Fibroblast of skin of abdomen (primary cell): ENCODE data around the gene SPATS1. TPM values are rescaled to one million over a fixed set of nuclear protein-coding genes. Genes with fewer than 3 reads are reported as not detected.

ENCODE experiments used
- DNase-seq: peaks from one replicate; pipeline ENCODE4 v3.0.0-alpha.2; 2013
- polyA plus RNA-seq, 2 experiments: library from polyadenylated mRNA; unstranded; fragments of 120-200 nt; gene quantifications; one replicate each; pipeline ENCODE4 v1.2.1, GENCODE V29; 2013; ENCODE audit not compliant: insufficient read length in 2 of 2

The SPATS1 gene
- polyA plus RNA-seq (2013, experiment 1 of 2; ENCODE audit: insufficient read length), result not detected
- not detected for polyA plus RNA-seq (2013, experiment 2 of 2; ENCODE audit: insufficient read length)

DNA sequence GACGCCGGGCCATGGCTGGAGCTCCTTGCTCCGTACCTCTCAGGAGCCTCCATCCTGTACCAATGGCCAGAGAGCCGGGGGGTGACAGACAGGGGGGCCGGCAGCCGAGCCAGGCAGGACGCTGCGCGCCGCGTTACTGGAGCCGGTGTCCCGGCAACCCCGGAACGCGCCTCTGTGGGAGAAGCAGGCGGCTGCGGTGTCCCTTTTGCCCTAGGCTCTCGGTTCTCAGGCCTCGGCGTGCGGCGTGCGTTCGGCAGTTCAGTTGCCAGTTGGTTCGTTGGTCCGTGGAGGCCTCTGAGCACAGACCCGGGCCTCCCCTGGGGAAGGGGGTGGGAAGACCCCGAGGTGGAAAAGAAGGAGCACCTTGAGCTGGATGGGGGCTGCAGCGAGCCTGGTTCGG, at the start of gene SPATS1:
TSS of gene SPATS1 (plus strand) at position 162 of the 400 bp plus-strand sequence. CDS start 446 bp downstream, outside the sequence.
- DNase-seq, result no peak

GRCh38 chr6:44292661-44293365, 49.6 kb upstream of the SPATS1 start:
- DNase-seq, result no peak

DNA sequence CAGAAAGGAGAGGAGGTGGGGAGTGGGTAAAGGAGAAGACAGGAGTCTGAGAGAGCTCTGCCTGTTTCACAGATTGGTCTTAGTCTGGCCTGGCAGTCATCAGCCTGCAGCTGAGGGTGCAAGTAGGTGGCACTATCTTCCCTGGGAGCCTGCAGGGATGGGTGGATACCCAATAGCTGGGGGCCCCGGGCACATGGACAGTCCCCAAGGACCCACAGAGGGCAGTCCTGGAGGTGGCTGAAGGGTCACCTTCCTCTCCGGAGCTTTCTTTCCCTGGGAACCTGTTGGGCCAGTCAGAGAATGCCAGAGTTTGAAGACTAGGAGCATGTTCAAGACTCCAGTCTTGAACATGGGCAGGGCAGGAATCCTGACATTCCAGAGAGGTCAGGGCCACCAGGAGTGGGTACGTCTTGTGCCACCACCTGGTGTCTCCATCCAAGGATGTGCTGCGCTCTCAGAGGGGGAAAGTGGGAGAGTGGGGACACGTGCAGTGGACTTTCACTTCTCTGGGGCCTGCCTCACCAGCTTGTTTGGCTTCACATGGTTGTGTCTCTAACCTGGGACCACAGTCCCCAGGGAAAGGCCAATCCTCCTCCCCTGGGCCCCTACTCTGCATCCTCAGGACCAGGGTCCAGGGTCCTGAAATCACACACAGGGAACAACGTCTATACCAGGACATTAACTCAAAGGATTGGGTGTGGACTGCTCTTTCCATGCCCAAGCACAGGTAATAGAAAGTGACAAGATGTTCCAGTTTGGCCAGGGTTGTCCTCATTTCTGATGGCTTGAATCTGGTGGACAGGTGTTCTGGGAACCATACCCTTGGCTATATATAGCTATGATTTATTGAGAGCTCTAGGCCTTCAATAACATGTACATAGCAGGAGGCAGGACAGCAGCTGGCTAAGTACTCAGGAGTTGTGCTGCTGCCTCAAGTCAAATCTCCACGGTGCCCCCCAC, 47.3 kb upstream of the SPATS1 start:
- DNase-seq, result no peak

DNA sequence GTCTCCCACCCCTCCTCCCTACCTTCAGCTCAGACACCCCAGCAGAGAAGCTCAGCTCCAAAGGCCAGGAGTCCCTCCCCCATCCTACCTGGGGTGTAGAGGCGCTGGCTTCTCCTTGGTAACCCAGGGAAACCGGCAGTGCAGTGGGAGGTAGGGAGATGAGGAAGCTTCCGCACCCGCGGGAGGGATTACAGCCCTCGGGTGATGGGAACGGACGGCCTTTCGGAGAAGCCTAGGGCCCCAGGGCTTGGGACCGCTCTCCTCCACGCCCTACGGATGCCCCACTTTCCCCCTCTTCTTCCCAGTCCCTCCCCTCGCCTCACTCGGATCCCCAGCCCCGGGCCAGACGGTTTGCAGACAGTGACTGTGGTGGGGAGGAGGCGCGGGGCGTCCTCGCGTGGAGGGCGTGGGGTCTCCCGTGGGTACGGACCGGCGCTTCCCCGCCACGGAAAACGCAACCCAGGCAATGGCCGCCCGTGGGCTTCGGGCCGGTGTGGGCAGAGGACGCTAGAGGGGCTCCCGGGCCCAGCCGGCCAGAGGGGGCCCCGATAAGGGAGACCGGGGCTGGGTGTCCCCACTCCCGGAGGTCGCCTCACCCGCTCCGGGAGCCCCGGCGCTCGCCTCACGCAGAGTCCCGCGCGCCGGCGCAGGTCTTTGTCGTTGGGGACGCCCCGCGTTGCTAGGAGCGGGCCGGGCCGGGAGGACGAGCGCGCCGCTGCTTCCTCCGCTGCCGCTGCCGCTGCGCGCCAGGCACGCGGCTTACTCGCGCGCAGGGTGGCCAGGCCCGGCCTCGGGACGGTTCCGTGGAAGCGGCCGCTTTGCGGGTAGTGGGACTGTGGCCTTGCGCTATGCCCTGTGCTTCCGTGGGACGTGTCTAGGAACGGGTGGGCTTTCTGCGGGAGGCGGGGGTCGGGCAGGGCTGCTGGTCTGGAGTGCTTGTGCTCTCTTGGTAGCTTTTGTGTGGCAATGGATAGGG, 45.1 kb upstream of the SPATS1 start:
- peak; percentile 18 for DNase-seq

DNA sequence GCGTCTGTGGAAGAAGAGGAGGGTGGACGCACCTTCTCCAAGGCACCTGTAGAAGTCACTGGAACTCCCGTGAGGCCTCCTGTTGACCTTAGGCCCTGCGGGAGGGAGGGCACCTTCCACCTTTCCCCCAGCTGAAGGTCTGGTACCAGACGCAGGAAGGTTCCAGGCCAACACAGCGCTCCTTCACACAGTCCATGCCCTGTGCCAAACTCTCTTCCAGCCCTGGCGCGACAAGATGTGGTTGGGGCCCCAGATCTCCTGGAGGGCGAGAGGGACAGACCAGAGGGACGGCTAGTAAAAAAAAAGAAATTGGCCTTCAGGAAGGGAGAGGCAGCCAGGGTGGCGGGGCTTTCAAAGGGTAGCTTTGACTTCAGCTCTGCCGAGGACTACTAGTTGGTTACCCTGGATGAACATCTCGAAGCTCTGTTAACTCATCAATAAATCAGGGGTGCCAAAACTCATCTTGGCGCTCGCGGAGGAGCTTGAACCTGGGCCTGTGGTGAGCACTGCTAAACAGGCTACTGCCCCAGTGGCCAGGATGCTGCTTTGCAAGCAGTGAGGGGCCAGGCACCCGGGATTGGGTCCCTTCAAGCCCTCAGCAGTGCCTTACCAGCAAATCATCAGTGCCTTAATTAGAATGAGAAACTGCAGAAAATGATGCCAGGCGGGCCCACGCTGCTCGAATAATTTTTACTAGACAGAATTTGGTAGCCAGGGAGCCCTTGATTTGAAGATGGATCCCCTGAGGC, 44.2 kb upstream of the SPATS1 start:
- DNase-seq, result no peak

- no peak for DNase-seq
These were observed 43.6 kb upstream of the SPATS1 start for GRCh38 chr6:44298864-44299263.

DNA sequence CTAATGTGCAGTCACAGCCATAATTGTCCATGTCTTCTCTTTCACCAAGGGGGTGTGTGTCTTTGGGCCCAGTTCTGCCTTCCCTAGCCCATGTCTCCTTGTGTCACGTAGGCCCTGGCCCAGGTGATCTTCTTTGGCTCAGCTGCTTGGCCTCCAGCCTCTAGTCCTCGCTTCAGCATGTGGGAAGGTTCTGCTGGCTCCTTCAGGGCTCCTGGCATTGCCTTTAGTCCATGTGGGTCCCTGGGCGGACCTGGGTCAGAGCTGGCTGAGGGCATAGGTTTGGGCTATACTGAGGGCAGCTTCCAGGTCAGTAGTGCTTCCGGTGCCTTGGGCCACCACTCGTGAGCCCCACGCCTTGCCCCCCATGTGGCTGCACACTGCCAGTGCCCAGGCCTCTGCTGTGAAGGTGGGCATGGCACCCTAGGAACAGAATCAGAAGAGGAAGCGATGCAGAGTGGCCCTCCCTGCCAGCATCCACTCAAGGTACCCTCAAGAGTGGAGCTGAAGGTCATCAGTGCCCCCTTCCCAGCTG, 42.1 kb upstream of the SPATS1 start:
- DNase-seq, result no peak

DNA sequence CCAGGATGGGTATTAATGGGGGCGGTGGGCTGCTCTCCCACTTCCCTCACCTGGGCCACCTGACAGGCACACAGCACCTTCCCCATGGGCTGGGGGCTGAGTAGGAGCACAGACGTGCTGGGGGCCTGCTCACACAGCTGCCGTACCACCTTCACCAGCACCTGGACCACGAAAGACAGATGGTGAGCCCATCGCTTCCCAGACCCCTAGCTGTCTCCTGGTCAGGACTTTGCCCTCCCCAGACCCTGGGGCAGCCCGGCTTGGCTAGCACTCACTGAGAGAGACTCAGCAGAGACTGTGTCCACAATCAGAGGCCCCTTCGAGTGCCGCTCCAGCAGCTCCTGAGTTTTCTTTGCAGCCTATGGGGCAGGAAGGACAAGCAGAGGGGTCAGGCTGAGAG, 41.3 kb upstream of the SPATS1 start:
- no peak for DNase-seq

DNA sequence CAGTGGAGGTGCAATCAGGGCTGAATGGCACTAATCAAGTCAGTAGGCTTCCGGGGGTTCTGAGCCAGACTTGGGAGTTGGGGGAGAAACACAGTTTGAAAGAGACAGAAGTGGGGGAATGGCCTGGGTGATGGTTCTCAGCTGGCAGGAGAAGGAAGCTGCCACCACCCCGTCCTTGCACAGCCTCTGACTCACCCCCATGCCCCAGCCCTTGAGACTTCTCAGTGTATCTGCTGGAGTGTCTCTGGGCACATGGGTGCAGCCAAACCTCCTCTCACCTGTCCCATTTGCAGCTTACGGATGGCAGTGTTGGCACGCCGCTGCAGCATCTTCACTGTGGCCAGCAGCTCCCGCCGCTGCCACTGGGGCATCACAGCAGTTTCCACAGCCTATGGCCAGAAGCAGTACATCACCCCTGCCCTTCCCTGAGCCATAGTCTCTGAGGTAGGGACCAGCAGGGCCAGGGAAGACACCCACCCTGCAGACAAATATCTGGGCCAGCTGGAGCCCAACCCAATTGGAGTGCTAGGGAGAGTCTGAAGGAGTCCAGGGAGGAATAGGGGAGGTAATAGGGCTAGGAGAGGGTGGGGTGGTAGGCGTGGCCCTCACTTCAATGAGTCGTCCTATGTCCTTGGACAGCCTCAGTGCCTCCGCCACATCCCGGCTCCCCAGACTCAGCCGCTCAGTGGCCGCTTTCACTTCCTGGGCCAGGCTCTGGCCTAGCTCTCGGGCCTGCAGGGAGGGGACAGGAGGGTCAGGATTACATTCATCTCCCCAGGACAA, 40.5 kb upstream of the SPATS1 start:
- no peak for DNase-seq

GRCh38 chr6:44302856-44303255, 39.6 kb upstream of the SPATS1 start:
- no peak for DNase-seq

DNA sequence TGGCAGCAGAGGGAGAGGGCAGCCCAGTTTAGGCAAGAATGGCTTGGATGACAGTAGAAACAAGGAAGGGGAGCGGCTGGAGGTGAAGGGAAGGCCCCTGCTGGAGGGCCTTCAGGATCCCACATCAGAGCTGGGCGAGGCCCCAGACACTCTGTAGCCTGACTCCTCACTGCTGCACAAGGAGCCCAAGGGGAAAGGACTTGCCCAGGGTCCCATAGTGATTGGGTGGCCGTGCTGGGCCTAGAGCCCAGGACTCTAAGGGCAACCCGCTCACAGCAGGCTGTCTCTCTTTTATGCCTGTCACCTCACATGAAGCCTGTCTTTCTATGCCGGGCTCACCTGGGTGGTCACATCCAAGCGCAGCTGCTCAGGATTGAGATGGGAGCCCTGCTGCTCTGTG, 38.6 kb upstream of the SPATS1 start:
- DNase-seq, result no peak

- peak; percentile 35 for DNase-seq
These were observed 37.9 kb upstream of the SPATS1 start for GRCh38 chr6:44304282-44305199.

DNA sequence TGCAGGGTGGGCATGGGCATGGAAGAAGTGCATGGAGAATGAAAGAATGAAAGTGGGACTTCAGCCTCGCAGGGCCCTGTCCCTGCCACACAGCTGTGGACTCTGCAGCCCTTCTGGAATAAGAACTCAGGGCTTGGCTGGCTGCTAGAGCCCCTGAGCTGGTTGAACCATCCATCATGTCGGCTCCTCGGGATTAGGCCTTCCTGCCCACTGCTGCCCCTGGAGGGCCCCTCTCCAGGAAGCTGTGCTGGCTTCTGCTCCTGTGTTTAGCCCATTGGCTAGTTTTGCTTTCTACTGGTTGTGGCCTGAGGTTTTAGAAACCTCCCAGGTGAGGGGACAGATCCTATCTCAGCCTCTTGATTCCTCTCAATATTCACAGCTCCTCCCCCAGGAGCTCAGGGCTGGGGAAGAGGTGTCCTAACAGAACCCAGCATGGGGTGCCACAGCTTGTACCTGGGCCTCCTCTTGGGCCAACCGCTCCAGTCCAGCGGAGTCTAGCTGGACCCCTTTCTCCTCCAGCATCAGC, 37.2 kb upstream of the SPATS1 start:
- DNase-seq, result no peak

DNA sequence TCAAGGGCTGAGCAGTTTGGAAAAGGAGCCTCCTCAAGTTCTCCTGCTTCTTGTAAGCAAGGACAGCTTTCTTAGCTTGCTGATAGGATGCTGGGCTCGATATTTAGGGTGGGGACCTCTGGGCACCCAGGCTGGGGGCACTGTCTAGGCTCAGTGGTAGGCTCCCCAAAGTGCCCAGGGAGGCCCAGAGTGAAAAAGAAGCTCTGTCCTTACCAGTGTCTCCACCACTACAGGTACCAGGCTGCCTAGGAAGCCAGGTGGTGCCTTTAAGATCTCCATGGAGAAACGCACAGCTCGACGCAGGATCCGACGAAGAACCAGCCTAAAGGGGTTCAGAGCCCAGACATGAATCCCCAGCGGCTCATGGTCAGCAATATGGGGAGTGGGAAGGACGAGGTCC, 35.7 kb upstream of the SPATS1 start:
- no peak for DNase-seq

DNA sequence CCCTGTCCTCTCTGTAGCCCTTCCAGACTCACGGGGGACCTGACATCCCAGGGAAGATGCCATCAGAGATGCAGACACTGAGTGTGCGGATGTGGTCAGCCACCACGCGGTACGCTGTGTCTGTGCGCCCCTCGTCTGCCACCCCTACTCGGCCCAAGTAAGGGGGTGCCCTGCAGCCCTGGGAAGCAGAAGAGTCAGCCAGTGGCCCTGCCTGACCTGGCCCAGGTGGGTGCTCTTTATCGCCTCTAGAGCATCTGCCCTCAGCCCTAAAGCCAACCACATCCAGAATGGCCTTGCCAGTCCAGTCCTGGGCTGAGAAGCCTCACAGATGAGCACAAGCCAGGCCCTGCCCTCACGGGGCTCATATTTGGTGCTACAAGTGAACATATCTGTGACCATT, 35.2 kb upstream of the SPATS1 start:
- no peak for DNase-seq

- DNase-seq, result peak; percentile 55
These were observed 33.4 kb upstream of the SPATS1 start for GRCh38 chr6:44309092-44309491.

GRCh38 chr6:44309631-44310030, 32.8 kb upstream of the SPATS1 start:
- no peak for DNase-seq

DNA sequence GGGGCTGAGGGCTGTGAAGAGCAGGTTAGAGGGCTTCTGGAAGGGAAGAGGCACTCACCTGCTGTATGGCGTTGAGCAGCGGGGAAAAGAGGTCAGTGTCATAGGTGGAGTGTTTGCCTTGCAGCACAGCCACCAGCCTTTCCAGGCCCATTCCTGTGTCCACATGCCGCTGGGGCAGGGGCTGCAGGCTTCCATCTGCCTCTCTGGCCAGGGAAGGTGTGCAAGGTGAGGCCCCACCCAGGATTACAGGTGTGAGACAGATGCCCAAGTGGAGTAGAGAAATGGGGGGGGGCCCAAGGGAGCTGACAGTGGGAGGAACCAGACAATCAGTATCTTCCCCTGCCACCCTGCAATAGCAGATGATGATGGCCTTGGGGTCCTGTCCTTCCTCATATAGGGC, 32.2 kb upstream of the SPATS1 start:
- no peak for DNase-seq

GRCh38 chr6:44311304-44311703, 31.1 kb upstream of the SPATS1 start:
- no peak for DNase-seq
